Activated CD8-positive, alpha-beta memory T cell treated with anti-CD3 and anti-CD28 coated beads, Interleukin-2, amount 50 U/mL, for 24 hours (primary cell): ENCODE results near the gene TCHHL1.

ENCODE experiments used
- DNase-seq: peaks from one replicate; pipeline ENCODE4 v3.0.0-alpha.2; 2020; ENCODE audit errors: extremely low read depth

The TCHHL1 gene

GRCh38 chr1:152089014-152089674 lies at the start of gene TCHHL1:
TSS of gene TCHHL1 (minus strand) at chr1:152089064. CDS start at chr1:152088143, 921 bp downstream.
- DNase-seq = no peak

- DNase-seq = no peak
Measured at GRCh38 chr1:152137215-152137614, 48.4 kb upstream of the TCHHL1 start.

- no peak for DNase-seq
Measured at GRCh38 chr1:152130186-152130585, 41.3 kb upstream of the TCHHL1 start.

- DNase-seq = no peak
Measured at GRCh38 chr1:152127673-152128072, 38.8 kb upstream of the TCHHL1 start.

- no peak for DNase-seq
Measured at GRCh38 chr1:152125834-152126443, 37.1 kb upstream of the TCHHL1 start.

GRCh38 chr1:152118915-152119314 lies 30.1 kb upstream of the TCHHL1 start:
- DNase-seq = no peak

- no peak for DNase-seq
Measured at GRCh38 chr1:152115344-152115743, 26.5 kb upstream of the TCHHL1 start, which contains the start of gene TCHH. TSS of gene TCHH (minus strand) at chr1:152115444. CDS start at chr1:152114080, 1,364 bp downstream.

GRCh38 chr1:152112885-152113432 lies 24.1 kb upstream of the TCHHL1 start:
- no peak for DNase-seq

GRCh38 chr1:152112101-152112884 lies 23.4 kb upstream of the TCHHL1 start:
- DNase-seq = no peak

- no peak for DNase-seq
Measured at GRCh38 chr1:152111515-152111968, 22.7 kb upstream of the TCHHL1 start.

- no peak for DNase-seq
Measured at GRCh38 chr1:152110860-152111514, 22.1 kb upstream of the TCHHL1 start.

GRCh38 chr1:152110365-152110859 lies 21.5 kb upstream of the TCHHL1 start:
- no peak for DNase-seq

- no peak for DNase-seq
Measured at GRCh38 chr1:152109998-152110294, 21.1 kb upstream of the TCHHL1 start.

- DNase-seq = no peak
Measured at GRCh38 chr1:152109231-152109997, 20.6 kb upstream of the TCHHL1 start.

- DNase-seq = no peak
Measured at GRCh38 chr1:152108882-152109222, 20.0 kb upstream of the TCHHL1 start.

- no peak for DNase-seq
Measured at GRCh38 chr1:152107984-152108881, 19.4 kb upstream of the TCHHL1 start.

- no peak for DNase-seq
Measured at GRCh38 chr1:152107031-152107983, 18.4 kb upstream of the TCHHL1 start.

- DNase-seq = no peak
Measured at GRCh38 chr1:152104854-152105253, 16.0 kb upstream of the TCHHL1 start.

- no peak for DNase-seq
Measured at GRCh38 chr1:152096931-152097330, 8.1 kb upstream of the TCHHL1 start.
